Measurements from ENCODE around the gene MED8. TPM values are rescaled to one million over a fixed set of nuclear protein-coding genes. Genes with fewer than 3 reads are reported as not detected.

MED8 gene
- total and polyA plus RNA-seq, 2 of the 13 experiments (the other 11 are each of a cell fraction or from before 2014, with no cell fraction given): 16.9 to 77.4 TPM

DNA sequence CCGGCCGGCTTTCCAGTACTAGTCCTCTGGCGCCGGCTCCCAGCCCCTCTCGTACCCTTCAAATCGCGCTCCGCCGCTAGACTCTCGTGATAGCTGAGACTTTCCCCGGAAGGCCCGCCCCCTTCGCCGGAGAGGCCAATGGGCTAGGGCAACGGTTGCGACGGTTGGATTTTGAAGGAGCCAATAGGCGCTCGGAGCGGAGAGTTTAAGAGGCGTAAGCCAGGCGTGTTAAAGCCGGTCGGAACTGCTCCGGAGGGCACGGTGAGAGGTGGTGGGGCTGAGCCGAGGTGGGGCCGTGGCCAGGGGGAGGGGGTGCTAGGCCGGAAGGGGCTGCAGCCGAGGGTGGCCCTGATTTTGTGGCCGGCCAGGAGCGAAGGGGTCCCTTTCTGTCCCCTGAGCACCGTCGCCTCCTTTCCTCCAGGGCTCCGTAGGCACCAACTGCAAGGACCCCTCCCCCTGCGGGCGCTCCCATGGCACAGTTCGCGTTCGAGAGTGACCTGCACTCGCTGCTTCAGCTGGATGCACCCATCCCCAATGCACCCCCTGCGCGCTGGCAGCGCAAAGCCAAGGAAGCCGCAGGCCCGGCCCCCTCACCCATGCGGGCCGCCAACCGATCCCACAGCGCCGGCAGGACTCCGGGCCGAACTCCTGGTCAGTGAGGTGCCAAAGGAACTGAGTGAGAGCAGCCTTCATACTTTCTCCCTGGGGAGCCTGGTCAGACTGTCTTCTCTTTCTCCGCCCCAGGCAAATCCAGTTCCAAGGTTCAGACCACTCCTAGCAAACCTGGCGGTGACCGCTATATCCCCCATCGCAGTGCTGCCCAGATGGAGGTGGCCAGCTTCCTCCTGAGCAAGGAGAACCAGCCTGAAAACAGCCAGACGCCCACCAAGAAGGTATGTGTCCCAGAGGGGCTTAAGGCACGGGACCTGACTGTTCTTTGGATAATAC, 30.6 kb downstream of the MED8 start, which contains the start of gene CDC20 (continued):
- TF ChIP-seq HOXA9 (CRISPR knock-in tag; IDR thresholded peaks at IDR 0.05; ENCODE audit: borderline replicate concordance): peak; percentile 90; the same call in 1 of the 2 replicates
- peak; percentile 100 for TF ChIP-seq MXI1 (IDR thresholded peaks at IDR 0.05; ENCODE audit: borderline replicate concordance, low read depth, low read length)
- peak; percentile 82; the same call in 1 of the 2 replicates for TF ChIP-seq CENPT (CRISPR knock-in tag; IDR thresholded peaks at IDR 0.05; ENCODE audit: low read depth)
- peak; percentile 48 for TF ChIP-seq SPEN (CRISPR knock-in tag; IDR thresholded peaks at IDR 0.05; ENCODE audit: low read depth)
- TF ChIP-seq, protein P1, sequence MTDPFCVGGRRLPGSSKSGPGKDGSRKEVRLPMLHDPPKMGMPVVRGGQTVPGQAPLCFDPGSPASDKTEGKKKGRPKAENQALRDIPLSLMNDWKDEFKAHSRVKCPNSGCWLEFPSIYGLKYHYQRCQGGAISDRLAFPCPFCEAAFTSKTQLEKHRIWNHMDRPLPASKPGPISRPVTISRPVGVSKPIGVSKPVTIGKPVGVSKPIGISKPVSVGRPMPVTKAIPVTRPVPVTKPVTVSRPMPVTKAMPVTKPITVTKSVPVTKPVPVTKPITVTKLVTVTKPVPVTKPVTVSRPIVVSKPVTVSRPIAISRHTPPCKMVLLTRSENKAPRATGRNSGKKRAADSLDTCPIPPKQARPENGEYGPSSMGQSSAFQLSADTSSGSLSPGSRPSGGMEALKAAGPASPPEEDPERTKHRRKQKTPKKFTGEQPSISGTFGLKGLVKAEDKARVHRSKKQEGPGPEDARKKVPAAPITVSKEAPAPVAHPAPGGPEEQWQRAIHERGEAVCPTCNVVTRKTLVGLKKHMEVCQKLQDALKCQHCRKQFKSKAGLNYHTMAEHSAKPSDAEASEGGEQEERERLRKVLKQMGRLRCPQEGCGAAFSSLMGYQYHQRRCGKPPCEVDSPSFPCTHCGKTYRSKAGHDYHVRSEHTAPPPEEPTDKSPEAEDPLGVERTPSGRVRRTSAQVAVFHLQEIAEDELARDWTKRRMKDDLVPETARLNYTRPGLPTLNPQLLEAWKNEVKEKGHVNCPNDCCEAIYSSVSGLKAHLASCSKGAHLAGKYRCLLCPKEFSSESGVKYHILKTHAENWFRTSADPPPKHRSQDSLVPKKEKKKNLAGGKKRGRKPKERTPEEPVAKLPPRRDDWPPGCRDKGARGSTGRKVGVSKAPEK (CRISPR knock-in tag; IDR thresholded peaks at IDR 0.05; ENCODE audit: borderline replicate concordance): no peak
- no peak for TF ChIP-seq ZKSCAN8 (CRISPR knock-in tag; IDR thresholded peaks at IDR 0.05; ENCODE audit: borderline replicate concordance)
- TF ChIP-seq, protein P2, sequence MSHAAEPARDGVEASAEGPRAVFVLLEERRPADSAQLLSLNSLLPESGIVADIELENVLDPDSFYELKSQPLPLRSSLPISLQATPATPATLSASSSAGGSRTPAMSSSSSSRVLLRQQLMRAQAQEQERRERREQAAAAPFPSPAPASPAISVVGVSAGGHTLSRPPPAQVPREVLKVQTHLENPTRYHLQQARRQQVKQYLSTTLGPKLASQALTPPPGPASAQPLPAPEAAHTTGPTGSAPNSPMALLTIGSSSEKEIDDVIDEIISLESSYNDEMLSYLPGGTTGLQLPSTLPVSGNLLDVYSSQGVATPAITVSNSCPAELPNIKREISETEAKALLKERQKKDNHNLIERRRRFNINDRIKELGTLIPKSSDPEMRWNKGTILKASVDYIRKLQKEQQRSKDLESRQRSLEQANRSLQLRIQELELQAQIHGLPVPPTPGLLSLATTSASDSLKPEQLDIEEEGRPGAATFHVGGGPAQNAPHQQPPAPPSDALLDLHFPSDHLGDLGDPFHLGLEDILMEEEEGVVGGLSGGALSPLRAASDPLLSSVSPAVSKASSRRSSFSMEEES (CRISPR knock-in tag; IDR thresholded peaks at IDR 0.05): peak; percentile 54; the same call in 1 of the 2 replicates
- TF ChIP-seq SETDB1 (CRISPR knock-in tag; IDR thresholded peaks at IDR 0.05; ENCODE audit: borderline replicate concordance): no peak
- 0 out of 2 replicates have a peak, but pooled peaks have one; percentile 14 for TF ChIP-seq XBP1 (CRISPR knock-in tag; IDR thresholded peaks at IDR 0.05)
- TF ChIP-seq ZNF232 (CRISPR knock-in tag; IDR thresholded peaks at IDR 0.05; ENCODE audit: borderline replicate concordance): peak; percentile 45; the same call in 1 of the 2 replicates
- TF ChIP-seq ISX (CRISPR knock-in tag; conservative IDR thresholded peaks at IDR 0.05): 0 out of 2 replicates have a peak, but pooled peaks have one; percentile 24
- TF ChIP-seq ISL2 (CRISPR knock-in tag; IDR thresholded peaks at IDR 0.05): 0 out of 2 replicates have a peak, but pooled peaks have one; percentile 12
- TF ChIP-seq, protein P3, sequence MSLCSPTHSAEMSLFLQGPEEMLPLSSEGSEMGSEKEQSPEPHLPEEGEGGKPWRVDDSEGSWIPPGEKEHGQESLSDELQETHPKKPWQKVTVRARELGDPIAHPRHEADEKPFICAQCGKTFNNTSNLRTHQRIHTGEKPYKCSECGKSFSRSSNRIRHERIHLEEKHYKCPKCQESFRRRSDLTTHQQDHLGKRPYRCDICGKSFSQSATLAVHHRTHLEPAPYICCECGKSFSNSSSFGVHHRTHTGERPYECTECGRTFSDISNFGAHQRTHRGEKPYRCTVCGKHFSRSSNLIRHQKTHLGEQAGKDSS (CRISPR knock-in tag; IDR thresholded peaks at IDR 0.05; ENCODE audit: borderline replicate concordance, low read depth): 0 out of 2 replicates have a peak, but pooled peaks have one; percentile 3
- TF ChIP-seq, protein P4, sequence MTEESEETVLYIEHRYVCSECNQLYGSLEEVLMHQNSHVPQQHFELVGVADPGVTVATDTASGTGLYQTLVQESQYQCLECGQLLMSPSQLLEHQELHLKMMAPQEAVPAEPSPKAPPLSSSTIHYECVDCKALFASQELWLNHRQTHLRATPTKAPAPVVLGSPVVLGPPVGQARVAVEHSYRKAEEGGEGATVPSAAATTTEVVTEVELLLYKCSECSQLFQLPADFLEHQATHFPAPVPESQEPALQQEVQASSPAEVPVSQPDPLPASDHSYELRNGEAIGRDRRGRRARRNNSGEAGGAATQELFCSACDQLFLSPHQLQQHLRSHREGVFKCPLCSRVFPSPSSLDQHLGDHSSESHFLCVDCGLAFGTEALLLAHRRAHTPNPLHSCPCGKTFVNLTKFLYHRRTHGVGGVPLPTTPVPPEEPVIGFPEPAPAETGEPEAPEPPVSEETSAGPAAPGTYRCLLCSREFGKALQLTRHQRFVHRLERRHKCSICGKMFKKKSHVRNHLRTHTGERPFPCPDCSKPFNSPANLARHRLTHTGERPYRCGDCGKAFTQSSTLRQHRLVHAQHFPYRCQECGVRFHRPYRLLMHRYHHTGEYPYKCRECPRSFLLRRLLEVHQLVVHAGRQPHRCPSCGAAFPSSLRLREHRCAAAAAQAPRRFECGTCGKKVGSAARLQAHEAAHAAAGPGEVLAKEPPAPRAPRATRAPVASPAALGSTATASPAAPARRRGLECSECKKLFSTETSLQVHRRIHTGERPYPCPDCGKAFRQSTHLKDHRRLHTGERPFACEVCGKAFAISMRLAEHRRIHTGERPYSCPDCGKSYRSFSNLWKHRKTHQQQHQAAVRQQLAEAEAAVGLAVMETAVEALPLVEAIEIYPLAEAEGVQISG (CRISPR knock-in tag; IDR thresholded peaks at IDR 0.05): peak; percentile 75
- no peak for TF ChIP-seq SMARCE1 (IDR thresholded peaks at IDR 0.05; ENCODE audit: borderline replicate concordance)
- TF ChIP-seq, protein P5, sequence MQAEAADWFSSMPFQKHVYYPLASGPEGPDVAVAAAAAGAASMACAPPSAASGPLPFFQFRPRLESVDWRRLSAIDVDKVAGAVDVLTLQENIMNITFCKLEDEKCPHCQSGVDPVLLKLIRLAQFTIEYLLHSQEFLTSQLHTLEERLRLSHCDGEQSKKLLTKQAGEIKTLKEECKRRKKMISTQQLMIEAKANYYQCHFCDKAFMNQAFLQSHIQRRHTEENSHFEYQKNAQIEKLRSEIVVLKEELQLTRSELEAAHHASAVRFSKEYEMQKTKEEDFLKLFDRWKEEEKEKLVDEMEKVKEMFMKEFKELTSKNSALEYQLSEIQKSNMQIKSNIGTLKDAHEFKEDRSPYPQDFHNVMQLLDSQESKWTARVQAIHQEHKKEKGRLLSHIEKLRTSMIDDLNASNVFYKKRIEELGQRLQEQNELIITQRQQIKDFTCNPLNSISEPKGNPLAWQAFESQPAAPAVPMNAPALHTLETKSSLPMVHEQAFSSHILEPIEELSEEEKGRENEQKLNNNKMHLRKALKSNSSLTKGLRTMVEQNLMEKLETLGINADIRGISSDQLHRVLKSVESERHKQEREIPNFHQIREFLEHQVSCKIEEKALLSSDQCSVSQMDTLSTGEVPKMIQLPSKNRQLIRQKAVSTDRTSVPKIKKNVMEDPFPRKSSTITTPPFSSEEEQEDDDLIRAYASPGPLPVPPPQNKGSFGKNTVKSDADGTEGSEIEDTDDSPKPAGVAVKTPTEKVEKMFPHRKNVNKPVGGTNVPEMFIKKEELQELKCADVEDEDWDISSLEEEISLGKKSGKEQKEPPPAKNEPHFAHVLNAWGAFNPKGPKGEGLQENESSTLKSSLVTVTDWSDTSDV (CRISPR knock-in tag; IDR thresholded peaks at IDR 0.05): no peak

All from HepG2 (cell line).